Hematopoietic multipotent progenitor cell treated with erythropoietin and hydrocortisone succinate and interleukin-3 and kit ligand, for 15 days (in vitro differentiated cells): ENCODE data around the gene SLC35F1.

Experiments used
- DNase-seq: peaks from one replicate; pipeline ENCODE4 v3.0.0-alpha.2; 2015; ENCODE audit warnings: low spot score

SLC35F1 gene

GRCh38 chr6:118277631-118278030 is 370.6 kb downstream of the SLC35F1 start:
- DNase-seq, result no peak

- no peak for DNase-seq
Measured at GRCh38 chr6:118280210-118280609, 373.1 kb downstream of the SLC35F1 start.

GRCh38 chr6:118281291-118281690 is 374.2 kb downstream of the SLC35F1 start:
- no peak for DNase-seq

- DNase-seq, result peak; percentile 30
Measured at GRCh38 chr6:118283766-118284165, 376.7 kb downstream of the SLC35F1 start.

- DNase-seq, result no peak
Measured at GRCh38 chr6:118284736-118285360, 377.8 kb downstream of the SLC35F1 start.

- no peak for DNase-seq
Measured at GRCh38 chr6:118285791-118286190, 378.7 kb downstream of the SLC35F1 start.

GRCh38 chr6:118288355-118289124 is 381.5 kb downstream of the SLC35F1 start:
- DNase-seq, result no peak

GRCh38 chr6:118292558-118292957 is 385.5 kb downstream of the SLC35F1 start:
- no peak for DNase-seq

GRCh38 chr6:118294906-118295305 is 387.8 kb downstream of the SLC35F1 start:
- no peak for DNase-seq

- no peak for DNase-seq
Measured at GRCh38 chr6:118295336-118295735, 388.3 kb downstream of the SLC35F1 start.

GRCh38 chr6:118296129-118296901 is 389.3 kb downstream of the SLC35F1 start:
- no peak for DNase-seq

GRCh38 chr6:118297821-118298220 is 390.8 kb downstream of the SLC35F1 start:
- DNase-seq, result no peak

GRCh38 chr6:118298476-118299427 is 391.7 kb downstream of the SLC35F1 start:
- no peak for DNase-seq

- no peak for DNase-seq
Measured at GRCh38 chr6:118299457-118299856, 392.4 kb downstream of the SLC35F1 start.

- DNase-seq, result no peak
Measured at GRCh38 chr6:118304321-118304720, 397.3 kb downstream of the SLC35F1 start.

GRCh38 chr6:118305081-118305480 is 398.0 kb downstream of the SLC35F1 start:
- DNase-seq, result no peak

- DNase-seq, result no peak
Measured at GRCh38 chr6:118306392-118307238, 399.6 kb downstream of the SLC35F1 start.

GRCh38 chr6:118307581-118307980 is 400.5 kb downstream of the SLC35F1 start:
- no peak for DNase-seq

- DNase-seq, result no peak
Measured at GRCh38 chr6:118309337-118310093, 402.5 kb downstream of the SLC35F1 start.

- DNase-seq, result no peak
Measured at GRCh38 chr6:118313208-118313607, 406.1 kb downstream of the SLC35F1 start.
